Left lung (tissue), 10 donors: ENCODE data around the gene ZNF530. TPM values are rescaled to one million over a fixed set of nuclear protein-coding genes. Genes with fewer than 3 reads are reported as not detected.

ENCODE experiments used
- ATAC-seq: fragments of 200-7000 bp; cut with Tn5 transposase; one replicate; pipeline ENCODE4 v1.9.1; 2020; ENCODE audit warnings: moderate library complexity
- DNase-seq, 4 donors: peaks; one replicate each; pipeline ENCODE4 v3.0.0-alpha.2; 2013 to 2020
- H3K27ac ChIP-seq, 2 donors: fragments of 200-600 bp; sonication (generic) in 1 of 2; one replicate each; pipeline versions ENCODE4 v1.5.0 to v1.8.0; 2020 to 2021
- H3K27me3 ChIP-seq, 2 donors: fragments of 200-600 bp; sonication (generic) in 1 of 2; one replicate each; pipeline versions ENCODE4 v1.5.0 to v1.8.0; 2020 to 2021
- H3K36me3 ChIP-seq, 2 donors: fragments of 200-600 bp; sonication (generic) in 1 of 2; one replicate each; pipeline versions ENCODE4 v1.5.0 to v1.8.0; 2020 to 2021
- H3K4me1 ChIP-seq, 2 donors: fragments of 200-600 bp; one replicate each; pipeline ENCODE4 v1.8.0; 2021
- H3K4me3 ChIP-seq, 2 donors: fragments of 200-600 bp; sonication (generic) in 1 of 2; one replicate each; pipeline versions ENCODE4 v1.5.0 to v1.8.0; 2020 to 2021; ENCODE audit warnings: mild to moderate bottlenecking in 1 of 2
- H3K9me3 ChIP-seq, 2 donors: fragments of 200-600 bp; sonication (generic) in 1 of 2; one replicate each; pipeline versions ENCODE4 v1.5.0 to v1.8.0; 2020 to 2021
- intact Hi-C, 2 donors: fragments of 100-400 bp; cut with DNase I; formaldehyde crosslinking; loops; one replicate each; pipeline versions ENCODE4 v1.11.2 to v1.14.2; 2022
- polyA plus RNA-seq, 6 donors: library from polyadenylated mRNA; unstranded; fragments of 120-200 nt; gene quantifications; one replicate each; pipeline ENCODE4 v1.2.1, GENCODE V29; 2013; ENCODE audit not compliant: insufficient read length in 6 of 6
- total RNA-seq, 2 donors: library from RNA; stranded (reverse); fragmentation: NEBNext Ultra II Directional; extraction: Animal tissue kit (Norgen Biotek cat#: 25700); gene quantifications; one replicate each; pipeline ENCODE4 v1.2.1, GENCODE V29; 2021
- TF ChIP-seq, protein P1 (sequence below), 2 donors: fragments of 200-600 bp; sonication (generic) in 1 of 2; IDR thresholded peaks; one replicate each; pipeline versions ENCODE4 v1.5.0 to v1.8.0; 2021; ENCODE audit warnings: antibody characterized with exemption in 2 of 2
- donor health status: DM: no; HTN: yes; CAD: no.
- donor health status: DM: no; HTN: no; CAD: no.

Gene ZNF530
- total and polyA plus RNA-seq, 8 donors = 2.3 to 7.6 (median 6.5) TPM

DNA sequence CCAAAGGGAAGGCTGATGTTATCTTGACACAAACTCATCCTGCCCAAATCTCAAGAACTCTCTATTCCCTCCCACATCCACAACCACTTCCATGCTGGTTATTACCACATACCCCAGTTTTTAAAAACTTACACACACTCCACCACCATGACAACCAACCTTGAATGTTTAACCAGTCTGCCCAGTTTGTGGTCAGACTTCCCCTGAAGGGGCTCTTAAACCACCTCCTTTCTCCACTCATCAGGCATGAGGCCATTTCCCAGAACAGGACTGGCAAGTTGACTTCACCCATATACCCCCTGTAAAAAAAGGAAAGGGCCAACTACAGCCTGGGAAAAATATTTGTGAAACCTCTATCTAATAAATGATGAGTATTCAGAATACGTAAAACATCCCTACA, 56.7 kb downstream of the ZNF530 start:
- Histone ChIP-seq H3K9me3 (peaks cover 0 to 40% of the 10 kb centered on the region in 2 donors), H3K4me1 (no peaks in the 10 kb centered on the region), H3K27me3 (no peaks in the 10 kb centered on the region), H3K4me3 (no peak overlapping the region), H3K27ac (no peak overlapping the region), H3K36me3 (no peaks in the 10 kb centered on the region)
- TF ChIP-seq, protein P1, sequence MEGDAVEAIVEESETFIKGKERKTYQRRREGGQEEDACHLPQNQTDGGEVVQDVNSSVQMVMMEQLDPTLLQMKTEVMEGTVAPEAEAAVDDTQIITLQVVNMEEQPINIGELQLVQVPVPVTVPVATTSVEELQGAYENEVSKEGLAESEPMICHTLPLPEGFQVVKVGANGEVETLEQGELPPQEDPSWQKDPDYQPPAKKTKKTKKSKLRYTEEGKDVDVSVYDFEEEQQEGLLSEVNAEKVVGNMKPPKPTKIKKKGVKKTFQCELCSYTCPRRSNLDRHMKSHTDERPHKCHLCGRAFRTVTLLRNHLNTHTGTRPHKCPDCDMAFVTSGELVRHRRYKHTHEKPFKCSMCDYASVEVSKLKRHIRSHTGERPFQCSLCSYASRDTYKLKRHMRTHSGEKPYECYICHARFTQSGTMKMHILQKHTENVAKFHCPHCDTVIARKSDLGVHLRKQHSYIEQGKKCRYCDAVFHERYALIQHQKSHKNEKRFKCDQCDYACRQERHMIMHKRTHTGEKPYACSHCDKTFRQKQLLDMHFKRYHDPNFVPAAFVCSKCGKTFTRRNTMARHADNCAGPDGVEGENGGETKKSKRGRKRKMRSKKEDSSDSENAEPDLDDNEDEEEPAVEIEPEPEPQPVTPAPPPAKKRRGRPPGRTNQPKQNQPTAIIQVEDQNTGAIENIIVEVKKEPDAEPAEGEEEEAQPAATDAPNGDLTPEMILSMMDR (IDR thresholded peaks at IDR 0.05) = no peak
- DNase-seq (no peak), ATAC-seq (no peak)
- intact Hi-C loops = no loop called here

Other genes with a start within 250 kb of the ZNF530 start
- gene ZNF304, start 248.6 kb upstream of the ZNF530 start, total RNA-seq = 1 to 10 TPM; 7.7 to 7.8 TPM
- gene ZNF304, start 248.6 kb upstream of the ZNF530 start, polyA plus RNA-seq = 10 to 100 TPM; 14.5 to 19.0 (median 17.5) TPM
- gene TRAPPC2B, start 236.3 kb upstream of the ZNF530 start, total RNA-seq = 1 to 10 TPM; 8.2 to 8.4 TPM
- 10 to 100 TPM; 10.2 to 16.0 (median 14.3) TPM for gene TRAPPC2B, start 236.3 kb upstream of the ZNF530 start, polyA plus RNA-seq
- gene ZNF547, start 236.3 kb upstream of the ZNF530 start, total RNA-seq = 1 to 10 TPM; 2.3 to 3.0 TPM
- 1 to 10 TPM; 5.0 to 8.2 (median 6.3) TPM for gene ZNF547, start 236.3 kb upstream of the ZNF530 start, polyA plus RNA-seq
- gene ZNF548, start 210.0 kb upstream of the ZNF530 start, total RNA-seq = 10 to 100 TPM; 13.8 to 17.1 TPM
- gene ZNF548, start 210.0 kb upstream of the ZNF530 start, polyA plus RNA-seq = 10 to 100 TPM; 33.7 to 53.0 (median 42.2) TPM
- 1 to 10 TPM; 8.9 to 9.3 TPM for gene ZNF17, start 188.7 kb upstream of the ZNF530 start, total RNA-seq
- gene ZNF17, start 188.7 kb upstream of the ZNF530 start, polyA plus RNA-seq = 10 to 100 TPM; 14.1 to 17.6 (median 15.2) TPM
- gene ZNF749, start 164.6 kb upstream of the ZNF530 start, total RNA-seq = 10 to 100 TPM; 10.3 to 12.2 TPM
- gene ZNF749, start 164.6 kb upstream of the ZNF530 start, polyA plus RNA-seq = 10 to 100 TPM; 11.1 to 15.1 (median 13.1) TPM
- gene VN1R1, start 142.7 kb upstream of the ZNF530 start, total RNA-seq = 1 to 10 TPM in 1 of 2 donors, under 1 TPM in 1; 0.65 to 1.0 TPM
- gene VN1R1, start 142.7 kb upstream of the ZNF530 start, polyA plus RNA-seq = 1 to 10 TPM; 3.8 to 5.2 (median 4.2) TPM
- gene ZNF772, start 122.3 kb upstream of the ZNF530 start, total RNA-seq = 10 to 100 TPM in 1 of 2 donors, 1 to 10 TPM in 1; 9.2 to 12.7 TPM
- 10 to 100 TPM; 14.5 to 19.8 (median 18.2) TPM for gene ZNF772, start 122.3 kb upstream of the ZNF530 start, polyA plus RNA-seq
- 10 to 100 TPM in 1 of 2 donors, 1 to 10 TPM in 1; 9.8 to 10.2 TPM for gene ZNF419, start 112.1 kb upstream of the ZNF530 start, total RNA-seq
- gene ZNF419, start 112.1 kb upstream of the ZNF530 start, polyA plus RNA-seq = 10 to 100 TPM; 21.5 to 34.0 (median 23.7) TPM
- gene ZNF773, start 99.9 kb upstream of the ZNF530 start, total RNA-seq = 1 to 10 TPM; 6.4 to 7.2 TPM
- 10 to 100 TPM; 14.3 to 16.2 (median 15.2) TPM for gene ZNF773, start 99.9 kb upstream of the ZNF530 start, polyA plus RNA-seq
- gene ZNF549, start 72.5 kb upstream of the ZNF530 start, total RNA-seq = 1 to 10 TPM; 4.9 to 5.8 TPM
- gene ZNF549, start 72.5 kb upstream of the ZNF530 start, polyA plus RNA-seq = 10 to 100 TPM; 17.3 to 19.9 (median 18.4) TPM
- 1 to 10 TPM; 7.4 to 7.6 TPM for gene ZNF550, start 40.0 kb upstream of the ZNF530 start, total RNA-seq
- gene ZNF550, start 40.0 kb upstream of the ZNF530 start, polyA plus RNA-seq = 10 to 100 TPM; 18.7 to 29.9 (median 23.2) TPM
- 1 to 10 TPM; 4.5 TPM for gene ZNF416, start 21.0 kb upstream of the ZNF530 start, total RNA-seq
- 1 to 10 TPM; 7.3 to 9.4 (median 7.7) TPM for gene ZNF416, start 21.0 kb upstream of the ZNF530 start, polyA plus RNA-seq
- 1 to 10 TPM; 4.4 to 4.7 TPM for gene ZIK1, start 15.7 kb upstream of the ZNF530 start, total RNA-seq
- 10 to 100 TPM; 15.0 to 23.4 (median 18.4) TPM for gene ZIK1, start 15.7 kb upstream of the ZNF530 start, polyA plus RNA-seq
- gene ZNF134, start 14.4 kb downstream of the ZNF530 start, total RNA-seq = 10 to 100 TPM; 14.7 to 16.8 TPM
- 10 to 100 TPM; 24.9 to 27.7 (median 26.3) TPM for gene ZNF134, start 14.4 kb downstream of the ZNF530 start, polyA plus RNA-seq
- gene ZNF211, start 33.3 kb downstream of the ZNF530 start, total RNA-seq = 10 to 100 TPM; 12.5 to 15.8 TPM
- gene ZNF211, start 33.3 kb downstream of the ZNF530 start, polyA plus RNA-seq = 10 to 100 TPM; 37.0 to 49.4 (median 40.9) TPM
- under 1 TPM in 1 of 2 donors, not detected in 1; 0.21 TPM for gene ZSCAN4, start 69.0 kb downstream of the ZNF530 start, total RNA-seq
- gene ZSCAN4, start 69.0 kb downstream of the ZNF530 start, polyA plus RNA-seq = under 1 TPM; 0.08 to 0.23 (median 0.17) TPM
- gene ZNF551, start 82.1 kb downstream of the ZNF530 start, total RNA-seq = 1 to 10 TPM; 6.0 to 7.1 TPM
- gene ZNF551, start 82.1 kb downstream of the ZNF530 start, polyA plus RNA-seq = 10 to 100 TPM; 15.9 to 19.9 (median 18.5) TPM
- gene ZNF154, start 109.3 kb downstream of the ZNF530 start, total RNA-seq = 1 to 10 TPM; 7.0 to 8.3 TPM
- 10 to 100 TPM; 40.2 to 49.0 (median 43.2) TPM for gene ZNF154, start 109.3 kb downstream of the ZNF530 start, polyA plus RNA-seq
- gene ZNF671, start 127.7 kb downstream of the ZNF530 start, total RNA-seq = 1 to 10 TPM; 7.3 to 9.6 TPM
- 10 to 100 TPM; 20.1 to 26.4 (median 24.6) TPM for gene ZNF671, start 127.7 kb downstream of the ZNF530 start, polyA plus RNA-seq
- gene ZNF776, start 146.9 kb downstream of the ZNF530 start, total RNA-seq = 10 to 100 TPM; 10.2 to 15.3 TPM
- 10 to 100 TPM; 35.4 to 45.8 (median 41.3) TPM for gene ZNF776, start 146.9 kb downstream of the ZNF530 start, polyA plus RNA-seq
- 10 to 100 TPM; 13.2 to 15.3 TPM for gene ZNF586, start 169.8 kb downstream of the ZNF530 start, total RNA-seq
- gene ZNF586, start 169.8 kb downstream of the ZNF530 start, polyA plus RNA-seq = 10 to 100 TPM; 28.7 to 38.1 (median 31.1) TPM
- gene ZNF552, start 215.0 kb downstream of the ZNF530 start, total RNA-seq = 10 to 100 TPM; 11.2 to 15.7 TPM
- 10 to 100 TPM; 15.2 to 21.4 (median 17.4) TPM for gene ZNF552, start 215.0 kb downstream of the ZNF530 start, polyA plus RNA-seq
- 10 to 100 TPM; 12.9 to 20.1 TPM for gene ZNF587B, start 230.4 kb downstream of the ZNF530 start, total RNA-seq
- gene ZNF587B, start 230.4 kb downstream of the ZNF530 start, polyA plus RNA-seq = 10 to 100 TPM; 12.1 to 17.3 (median 14.1) TPM
- gene ZNF587, start 250.0 kb downstream of the ZNF530 start, total RNA-seq = 10 to 100 TPM; 31.4 to 34.0 TPM
- 10 to 100 TPM; 33.6 to 38.8 (median 36.4) TPM for gene ZNF587, start 250.0 kb downstream of the ZNF530 start, polyA plus RNA-seq